Measurements from ENCODE around the gene BAIAP3. TPM values are rescaled to one million over a fixed set of nuclear protein-coding genes. Genes with fewer than 3 reads are reported as not detected.
A peak's percentile ranks its signal among the peaks of the same experiment; 100 is the strongest.

The BAIAP3 gene
- total and polyA plus RNA-seq, 2 experiments from 2014 or later = 5.2 to 13.0 TPM

DNA sequence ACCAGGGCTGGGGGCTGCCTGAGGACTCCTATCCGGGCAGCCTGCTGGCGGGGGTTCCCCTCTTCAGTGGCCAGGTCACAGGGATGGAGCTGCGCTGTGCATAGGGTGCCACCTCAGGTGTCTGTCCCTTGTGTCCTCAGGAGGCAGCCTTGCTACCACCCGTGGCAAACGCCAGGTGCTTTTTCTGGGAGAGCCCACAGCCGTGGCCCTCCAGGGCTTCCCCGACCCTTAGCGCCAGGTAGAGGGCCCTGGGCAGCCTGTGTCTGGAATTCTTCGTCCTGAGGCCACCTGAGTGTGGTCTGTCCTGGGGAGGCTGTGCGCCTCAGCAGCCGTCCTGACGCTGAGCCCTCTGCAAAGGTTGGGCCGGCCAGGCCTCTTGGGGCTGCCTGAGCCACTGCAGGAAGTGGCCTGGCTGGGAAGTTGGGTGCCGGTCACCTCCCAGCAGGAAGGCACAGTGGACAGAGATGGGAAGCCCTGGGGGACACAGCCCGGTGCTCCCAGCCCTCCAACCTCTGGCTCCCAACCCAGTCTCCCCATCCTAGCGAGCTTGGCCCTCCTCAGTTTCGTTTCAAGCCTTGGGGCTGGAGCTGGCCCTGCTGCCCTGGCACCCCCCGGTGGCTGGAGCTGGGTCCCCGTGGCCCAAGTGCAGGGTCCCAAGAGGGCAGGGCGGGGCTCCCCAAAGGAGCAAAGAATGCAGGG is 7.6 kb upstream of the BAIAP3 start:
- DNase-seq (ENCODE audit: low spot score) (no peak), ATAC-seq (peak; percentile 32)
- Mint-ChIP-seq H3K4me1 (peaks cover 7% of the 10 kb centered on the region), H3K9me3 (no peaks in the 10 kb centered on the region), H3K27me3 (ENCODE audit: insufficient read depth, low read depth, poor library complexity) (peaks cover 13% of the 10 kb centered on the region), H3K4me3 (no peak overlapping the region), H3K36me3 (ENCODE audit: low read depth) (peaks cover 38% of the 10 kb centered on the region), H3K27ac (no peak overlapping the region)
- Histone ChIP-seq H3K36me3 (ENCODE audit: insufficient read depth) (no peaks in the 10 kb centered on the region), H3K27ac (ENCODE audit: low read depth) (0 out of 2 replicates have a peak overlapping the region, but pooled peaks have one; percentile 66), H3F3A (replicated peaks; ENCODE audit: low read depth) (peaks cover 5% of the 10 kb centered on the region; the same call in 1 of the 2 replicates), H3K27me3 (ENCODE audit: insufficient read depth) (no peaks in the 10 kb centered on the region), H4K20me1 (replicated peaks; ENCODE audit: insufficient read depth) (no peaks in the 10 kb centered on the region; the same call in 1 of the 2 replicates), H2AFZ (no peak overlapping the region), H3K9me2 (ENCODE audit: insufficient read depth) (no peaks in the 10 kb centered on the region), H3K4me2 (no peak overlapping the region), H3K4me3 (no peak overlapping the region), H3K4me1 (ENCODE audit: insufficient read depth) (no peaks in the 10 kb centered on the region), H3K79me2 (replicated peaks; ENCODE audit: insufficient read depth) (no peaks in the 10 kb centered on the region)
- 0 out of 2 replicates have a peak, but pooled peaks have one; percentile 25 for TF ChIP-seq POLR2AphosphoS5 (IDR thresholded peaks at IDR 0.05; ENCODE audit: low read depth)
- TF ChIP-seq, protein P1, sequence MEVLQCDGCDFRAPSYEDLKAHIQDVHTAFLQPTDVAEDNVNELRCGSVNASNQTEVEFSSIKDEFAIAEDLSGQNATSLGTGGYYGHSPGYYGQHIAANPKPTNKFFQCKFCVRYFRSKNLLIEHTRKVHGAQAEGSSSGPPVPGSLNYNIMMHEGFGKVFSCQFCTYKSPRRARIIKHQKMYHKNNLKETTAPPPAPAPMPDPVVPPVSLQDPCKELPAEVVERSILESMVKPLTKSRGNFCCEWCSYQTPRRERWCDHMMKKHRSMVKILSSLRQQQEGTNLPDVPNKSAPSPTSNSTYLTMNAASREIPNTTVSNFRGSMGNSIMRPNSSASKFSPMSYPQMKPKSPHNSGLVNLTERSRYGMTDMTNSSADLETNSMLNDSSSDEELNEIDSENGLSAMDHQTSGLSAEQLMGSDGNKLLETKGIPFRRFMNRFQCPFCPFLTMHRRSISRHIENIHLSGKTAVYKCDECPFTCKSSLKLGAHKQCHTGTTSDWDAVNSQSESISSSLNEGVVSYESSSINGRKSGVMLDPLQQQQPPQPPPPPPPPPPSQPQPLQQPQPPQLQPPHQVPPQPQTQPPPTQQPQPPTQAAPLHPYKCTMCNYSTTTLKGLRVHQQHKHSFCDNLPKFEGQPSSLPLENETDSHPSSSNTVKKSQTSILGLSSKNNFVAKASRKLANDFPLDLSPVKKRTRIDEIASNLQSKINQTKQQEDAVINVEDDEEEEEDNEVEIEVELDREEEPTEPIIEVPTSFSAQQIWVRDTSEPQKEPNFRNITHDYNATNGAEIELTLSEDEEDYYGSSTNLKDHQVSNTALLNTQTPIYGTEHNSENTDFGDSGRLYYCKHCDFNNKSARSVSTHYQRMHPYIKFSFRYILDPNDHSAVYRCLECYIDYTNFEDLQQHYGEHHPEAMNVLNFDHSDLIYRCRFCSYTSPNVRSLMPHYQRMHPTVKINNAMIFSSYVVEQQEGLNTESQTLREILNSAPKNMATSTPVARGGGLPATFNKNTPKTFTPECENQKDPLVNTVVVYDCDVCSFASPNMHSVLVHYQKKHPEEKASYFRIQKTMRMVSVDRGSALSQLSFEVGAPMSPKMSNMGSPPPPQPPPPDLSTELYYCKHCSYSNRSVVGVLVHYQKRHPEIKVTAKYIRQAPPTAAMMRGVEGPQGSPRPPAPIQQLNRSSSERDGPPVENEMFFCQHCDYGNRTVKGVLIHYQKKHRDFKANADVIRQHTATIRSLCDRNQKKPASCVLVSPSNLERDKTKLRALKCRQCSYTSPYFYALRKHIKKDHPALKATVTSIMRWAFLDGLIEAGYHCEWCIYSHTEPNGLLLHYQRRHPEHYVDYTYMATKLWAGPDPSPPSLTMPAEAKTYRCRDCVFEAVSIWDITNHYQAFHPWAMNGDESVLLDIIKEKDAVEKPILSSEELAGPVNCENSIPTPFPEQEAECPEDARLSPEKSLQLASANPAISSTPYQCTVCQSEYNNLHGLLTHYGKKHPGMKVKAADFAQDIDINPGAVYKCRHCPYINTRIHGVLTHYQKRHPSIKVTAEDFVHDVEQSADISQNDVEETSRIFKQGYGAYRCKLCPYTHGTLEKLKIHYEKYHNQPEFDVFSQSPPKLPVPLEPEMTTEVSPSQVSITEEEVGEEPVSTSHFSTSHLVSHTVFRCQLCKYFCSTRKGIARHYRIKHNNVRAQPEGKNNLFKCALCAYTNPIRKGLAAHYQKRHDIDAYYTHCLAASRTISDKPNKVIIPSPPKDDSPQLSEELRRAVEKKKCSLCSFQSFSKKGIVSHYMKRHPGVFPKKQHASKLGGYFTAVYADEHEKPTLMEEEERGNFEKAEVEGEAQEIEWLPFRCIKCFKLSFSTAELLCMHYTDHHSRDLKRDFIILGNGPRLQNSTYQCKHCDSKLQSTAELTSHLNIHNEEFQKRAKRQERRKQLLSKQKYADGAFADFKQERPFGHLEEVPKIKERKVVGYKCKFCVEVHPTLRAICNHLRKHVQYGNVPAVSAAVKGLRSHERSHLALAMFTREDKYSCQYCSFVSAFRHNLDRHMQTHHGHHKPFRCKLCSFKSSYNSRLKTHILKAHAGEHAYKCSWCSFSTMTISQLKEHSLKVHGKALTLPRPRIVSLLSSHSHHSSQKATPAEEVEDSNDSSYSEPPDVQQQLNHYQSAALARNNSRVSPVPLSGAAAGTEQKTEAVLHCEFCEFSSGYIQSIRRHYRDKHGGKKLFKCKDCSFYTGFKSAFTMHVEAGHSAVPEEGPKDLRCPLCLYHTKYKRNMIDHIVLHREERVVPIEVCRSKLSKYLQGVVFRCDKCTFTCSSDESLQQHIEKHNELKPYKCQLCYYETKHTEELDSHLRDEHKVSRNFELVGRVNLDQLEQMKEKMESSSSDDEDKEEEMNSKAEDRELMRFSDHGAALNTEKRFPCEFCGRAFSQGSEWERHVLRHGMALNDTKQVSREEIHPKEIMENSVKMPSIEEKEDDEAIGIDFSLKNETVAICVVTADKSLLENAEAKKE (CRISPR knock-in tag; IDR thresholded peaks at IDR 0.05) = no peak
- no peak for TF ChIP-seq ZNF331 (CRISPR knock-in tag; IDR thresholded peaks at IDR 0.05; ENCODE audit: low read depth)
- TF ChIP-seq ZNF114 (CRISPR knock-in tag; IDR thresholded peaks at IDR 0.05) = no peak
- TF ChIP-seq, protein P2, sequence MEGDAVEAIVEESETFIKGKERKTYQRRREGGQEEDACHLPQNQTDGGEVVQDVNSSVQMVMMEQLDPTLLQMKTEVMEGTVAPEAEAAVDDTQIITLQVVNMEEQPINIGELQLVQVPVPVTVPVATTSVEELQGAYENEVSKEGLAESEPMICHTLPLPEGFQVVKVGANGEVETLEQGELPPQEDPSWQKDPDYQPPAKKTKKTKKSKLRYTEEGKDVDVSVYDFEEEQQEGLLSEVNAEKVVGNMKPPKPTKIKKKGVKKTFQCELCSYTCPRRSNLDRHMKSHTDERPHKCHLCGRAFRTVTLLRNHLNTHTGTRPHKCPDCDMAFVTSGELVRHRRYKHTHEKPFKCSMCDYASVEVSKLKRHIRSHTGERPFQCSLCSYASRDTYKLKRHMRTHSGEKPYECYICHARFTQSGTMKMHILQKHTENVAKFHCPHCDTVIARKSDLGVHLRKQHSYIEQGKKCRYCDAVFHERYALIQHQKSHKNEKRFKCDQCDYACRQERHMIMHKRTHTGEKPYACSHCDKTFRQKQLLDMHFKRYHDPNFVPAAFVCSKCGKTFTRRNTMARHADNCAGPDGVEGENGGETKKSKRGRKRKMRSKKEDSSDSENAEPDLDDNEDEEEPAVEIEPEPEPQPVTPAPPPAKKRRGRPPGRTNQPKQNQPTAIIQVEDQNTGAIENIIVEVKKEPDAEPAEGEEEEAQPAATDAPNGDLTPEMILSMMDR (conservative IDR thresholded peaks at IDR 0.05; ENCODE audit: low read depth in 2 of 2) = peak in 1 of 2 experiments; percentile 30; a peak in 2 of 4 replicates
- no peak for TF ChIP-seq EZH2 (IDR thresholded peaks at IDR 0.05; ENCODE audit: low read depth, unreplicated experiment)
- no peak for TF ChIP-seq EZH2phosphoT487 (IDR thresholded peaks at IDR 0.05; ENCODE audit: unreplicated experiment)
- no peak for TF ChIP-seq NANOG (IDR thresholded peaks at IDR 0.05; ENCODE audit: borderline replicate concordance)
- TF ChIP-seq, protein P3, sequence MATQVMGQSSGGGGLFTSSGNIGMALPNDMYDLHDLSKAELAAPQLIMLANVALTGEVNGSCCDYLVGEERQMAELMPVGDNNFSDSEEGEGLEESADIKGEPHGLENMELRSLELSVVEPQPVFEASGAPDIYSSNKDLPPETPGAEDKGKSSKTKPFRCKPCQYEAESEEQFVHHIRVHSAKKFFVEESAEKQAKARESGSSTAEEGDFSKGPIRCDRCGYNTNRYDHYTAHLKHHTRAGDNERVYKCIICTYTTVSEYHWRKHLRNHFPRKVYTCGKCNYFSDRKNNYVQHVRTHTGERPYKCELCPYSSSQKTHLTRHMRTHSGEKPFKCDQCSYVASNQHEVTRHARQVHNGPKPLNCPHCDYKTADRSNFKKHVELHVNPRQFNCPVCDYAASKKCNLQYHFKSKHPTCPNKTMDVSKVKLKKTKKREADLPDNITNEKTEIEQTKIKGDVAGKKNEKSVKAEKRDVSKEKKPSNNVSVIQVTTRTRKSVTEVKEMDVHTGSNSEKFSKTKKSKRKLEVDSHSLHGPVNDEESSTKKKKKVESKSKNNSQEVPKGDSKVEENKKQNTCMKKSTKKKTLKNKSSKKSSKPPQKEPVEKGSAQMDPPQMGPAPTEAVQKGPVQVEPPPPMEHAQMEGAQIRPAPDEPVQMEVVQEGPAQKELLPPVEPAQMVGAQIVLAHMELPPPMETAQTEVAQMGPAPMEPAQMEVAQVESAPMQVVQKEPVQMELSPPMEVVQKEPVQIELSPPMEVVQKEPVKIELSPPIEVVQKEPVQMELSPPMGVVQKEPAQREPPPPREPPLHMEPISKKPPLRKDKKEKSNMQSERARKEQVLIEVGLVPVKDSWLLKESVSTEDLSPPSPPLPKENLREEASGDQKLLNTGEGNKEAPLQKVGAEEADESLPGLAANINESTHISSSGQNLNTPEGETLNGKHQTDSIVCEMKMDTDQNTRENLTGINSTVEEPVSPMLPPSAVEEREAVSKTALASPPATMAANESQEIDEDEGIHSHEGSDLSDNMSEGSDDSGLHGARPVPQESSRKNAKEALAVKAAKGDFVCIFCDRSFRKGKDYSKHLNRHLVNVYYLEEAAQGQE (IDR thresholded peaks at IDR 0.05; ENCODE audit: unreplicated experiment) = no peak
- no peak for TF ChIP-seq JUNB (IDR thresholded peaks at IDR 0.05; ENCODE audit: unreplicated experiment)
- TF ChIP-seq, protein P4, sequence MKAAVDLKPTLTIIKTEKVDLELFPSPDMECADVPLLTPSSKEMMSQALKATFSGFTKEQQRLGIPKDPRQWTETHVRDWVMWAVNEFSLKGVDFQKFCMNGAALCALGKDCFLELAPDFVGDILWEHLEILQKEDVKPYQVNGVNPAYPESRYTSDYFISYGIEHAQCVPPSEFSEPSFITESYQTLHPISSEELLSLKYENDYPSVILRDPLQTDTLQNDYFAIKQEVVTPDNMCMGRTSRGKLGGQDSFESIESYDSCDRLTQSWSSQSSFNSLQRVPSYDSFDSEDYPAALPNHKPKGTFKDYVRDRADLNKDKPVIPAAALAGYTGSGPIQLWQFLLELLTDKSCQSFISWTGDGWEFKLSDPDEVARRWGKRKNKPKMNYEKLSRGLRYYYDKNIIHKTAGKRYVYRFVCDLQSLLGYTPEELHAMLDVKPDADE (IDR thresholded peaks at IDR 0.05) = no peak
- no peak for TF ChIP-seq STAT1 (IDR thresholded peaks at IDR 0.05; ENCODE audit: unreplicated experiment)
- no peak for TF ChIP-seq CREB1 (CRISPR knock-in tag; IDR thresholded peaks at IDR 0.05; ENCODE audit: low read depth)

All from GM23338 (cell line).